Astrocyte (in vitro differentiated cells and primary cell): ENCODE results near the gene EXOC6. TPM values are rescaled to one million over a fixed set of nuclear protein-coding genes. Genes with fewer than 3 reads are reported as not detected.
"Not testable (repeated sequence)": the region's sequence is repeated elsewhere in the genome, so short reads cannot be mapped to it uniquely, and the experiment has no call there.

Source experiments
- DNase-seq: peaks from one replicate; pipeline ENCODE4 v3.0.0-alpha.2; 2010; ENCODE audit warnings: low read depth
- FAIRE-seq: peaks from 2 replicates; lab custom pipeline; 2011; peaks lifted over from hg19 to GRCh38; lab: Jason Lieb, UNC
- H2AFZ ChIP-seq: 2 replicates; pipeline ENCODE4 v1.6.0; 2012; ENCODE audit warnings: low read depth, low read length, inconsistent platforms
- H3K27ac ChIP-seq: 2 replicates; pipeline ENCODE4 v1.5.1; 2011; ENCODE audit warnings: low read depth, low read length, inconsistent platforms
- H3K27me3 ChIP-seq: 2 replicates; pipeline ENCODE4 v1.6.0; 2011; ENCODE audit warnings: low read length, inconsistent platforms; ENCODE audit not compliant: insufficient read depth
- H3K36me3 ChIP-seq: 2 replicates; pipeline ENCODE4 v1.5.1; 2011; ENCODE audit warnings: low read length, inconsistent platforms; ENCODE audit not compliant: insufficient read depth
- H3K4me1 ChIP-seq: 2 replicates; pipeline ENCODE4 v1.5.1; 2011; ENCODE audit warnings: low read length, inconsistent platforms; ENCODE audit not compliant: insufficient read depth
- H3K4me2 ChIP-seq: 2 replicates; pipeline ENCODE4 v1.6.0; 2012; ENCODE audit warnings: low read length, inconsistent platforms
- H3K4me3 ChIP-seq: 2 replicates; pipeline ENCODE4 v1.5.1; 2011; ENCODE audit warnings: low read depth, mild to moderate bottlenecking, low read length, inconsistent platforms; ENCODE audit not compliant: insufficient read depth
- H3K79me2 ChIP-seq: 2 replicates; pipeline ENCODE4 v1.6.0; 2012; ENCODE audit warnings: mild to moderate bottlenecking, low read length, inconsistent platforms; ENCODE audit not compliant: insufficient read depth
- H3K9ac ChIP-seq: 2 replicates; pipeline ENCODE4 v1.6.0; 2012; ENCODE audit warnings: mild to moderate bottlenecking, low read length, inconsistent platforms
- H3K9me3 ChIP-seq: 2 replicates; pipeline ENCODE4 v1.5.1; 2012; ENCODE audit warnings: low read depth, mild to moderate bottlenecking, low read length, inconsistent platforms; ENCODE audit not compliant: insufficient read depth
- H4K20me1 ChIP-seq: 2 replicates; pipeline ENCODE4 v1.6.0; 2012; ENCODE audit warnings: low read length, inconsistent platforms; ENCODE audit not compliant: insufficient read depth
- H3K27ac Mint-ChIP-seq: one replicate; pipeline ENCODE4 v1.8.0; 2021; ENCODE audit warnings: mild to moderate bottlenecking, mixed read lengths; ENCODE audit not compliant: unreplicated experiment
- H3K27me3 Mint-ChIP-seq: one replicate; pipeline ENCODE4 v1.8.0; 2021; ENCODE audit warnings: low read depth, mixed read lengths; ENCODE audit not compliant: unreplicated experiment
- H3K36me3 Mint-ChIP-seq: one replicate; pipeline ENCODE4 v1.8.0; 2021; ENCODE audit warnings: low read depth, mixed read lengths; ENCODE audit not compliant: unreplicated experiment
- H3K4me1 Mint-ChIP-seq: one replicate; pipeline ENCODE4 v1.8.0; 2021; ENCODE audit warnings: low read depth, mixed read lengths; ENCODE audit not compliant: unreplicated experiment
- H3K4me3 Mint-ChIP-seq: one replicate; pipeline ENCODE4 v1.8.0; 2021; ENCODE audit warnings: mild to moderate bottlenecking, moderate library complexity, mixed read lengths; ENCODE audit not compliant: unreplicated experiment
- H3K9me3 Mint-ChIP-seq: one replicate; pipeline ENCODE4 v1.8.0; 2021; ENCODE audit warnings: mild to moderate bottlenecking, mixed read lengths; ENCODE audit not compliant: unreplicated experiment
- EZH2 ChIP-seq: IDR thresholded peaks from 2 replicates; pipeline ENCODE4 v1.6.1; 2012; ENCODE audit warnings: mild to moderate bottlenecking, low read length, inconsistent platforms; ENCODE audit not compliant: insufficient read depth
- total RNA-seq: library from RNA; stranded (reverse); gene quantifications from 2 replicates; pipeline ENCODE4 v1.2.1, GENCODE V29; 2021
- TF ChIP-seq, protein P1 (sequence below): IDR thresholded peaks from 2 replicates; pipeline ENCODE4 v1.5.1; 2011; ENCODE audit warnings: low read depth, mild to moderate bottlenecking, inconsistent platforms, low read length, moderate library complexity; ENCODE audit not compliant: insufficient read depth

The EXOC6 gene
- total RNA-seq, 1 donor from 2014 or later: 4.9 TPM

DNA sequence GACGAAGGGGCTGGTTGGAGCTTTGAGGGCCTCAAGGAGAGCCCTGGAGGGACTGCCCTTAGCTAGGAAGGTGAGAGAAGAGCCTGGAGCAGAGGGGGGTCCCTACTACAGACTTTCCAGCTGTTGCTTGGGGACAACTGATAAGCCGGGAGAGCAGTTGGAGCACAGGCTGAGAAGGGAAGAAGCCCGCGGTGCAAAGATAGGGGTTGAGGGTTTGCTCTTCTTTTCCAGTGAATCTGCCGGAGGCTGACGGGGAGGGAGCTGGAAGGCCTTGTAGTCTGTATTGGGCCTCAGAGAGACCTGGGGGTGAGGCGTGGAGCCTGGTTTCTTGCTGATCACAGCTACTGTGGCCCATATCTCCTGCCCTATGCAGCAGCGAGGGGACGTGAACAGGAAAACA lies 249.1 kb downstream of the EXOC6 start:
- H3K36me3 Mint-ChIP-seq: no peaks in the 10 kb centered on the region
- Histone ChIP-seq H3K4me1 (no peaks in the 10 kb centered on the region), H3K4me3 (no peak overlapping the region), H3K9ac (no peak overlapping the region), H3K27ac (no peak overlapping the region), H3K36me3 (no peaks in the 10 kb centered on the region), H3K4me2 (no peak overlapping the region), H2AFZ (no peak overlapping the region), H3K27me3 (peaks cover 3% of the 10 kb centered on the region), H3K9me3 (no peaks in the 10 kb centered on the region), H3K79me2 (no peaks in the 10 kb centered on the region), H4K20me1 (no peaks in the 10 kb centered on the region)
- H3K4me1 Mint-ChIP-seq: no peaks in the 10 kb centered on the region
- no peak overlapping the region for H3K27ac Mint-ChIP-seq
- H3K9me3 Mint-ChIP-seq: peaks cover under 1% of the 10 kb centered on the region
- H3K27me3 Mint-ChIP-seq: peaks cover 12% of the 10 kb centered on the region
- TF ChIP-seq, protein P1, sequence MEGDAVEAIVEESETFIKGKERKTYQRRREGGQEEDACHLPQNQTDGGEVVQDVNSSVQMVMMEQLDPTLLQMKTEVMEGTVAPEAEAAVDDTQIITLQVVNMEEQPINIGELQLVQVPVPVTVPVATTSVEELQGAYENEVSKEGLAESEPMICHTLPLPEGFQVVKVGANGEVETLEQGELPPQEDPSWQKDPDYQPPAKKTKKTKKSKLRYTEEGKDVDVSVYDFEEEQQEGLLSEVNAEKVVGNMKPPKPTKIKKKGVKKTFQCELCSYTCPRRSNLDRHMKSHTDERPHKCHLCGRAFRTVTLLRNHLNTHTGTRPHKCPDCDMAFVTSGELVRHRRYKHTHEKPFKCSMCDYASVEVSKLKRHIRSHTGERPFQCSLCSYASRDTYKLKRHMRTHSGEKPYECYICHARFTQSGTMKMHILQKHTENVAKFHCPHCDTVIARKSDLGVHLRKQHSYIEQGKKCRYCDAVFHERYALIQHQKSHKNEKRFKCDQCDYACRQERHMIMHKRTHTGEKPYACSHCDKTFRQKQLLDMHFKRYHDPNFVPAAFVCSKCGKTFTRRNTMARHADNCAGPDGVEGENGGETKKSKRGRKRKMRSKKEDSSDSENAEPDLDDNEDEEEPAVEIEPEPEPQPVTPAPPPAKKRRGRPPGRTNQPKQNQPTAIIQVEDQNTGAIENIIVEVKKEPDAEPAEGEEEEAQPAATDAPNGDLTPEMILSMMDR: no peak
- no peak for TF ChIP-seq EZH2
- no peak overlapping the region for H3K4me3 Mint-ChIP-seq
- FAIRE-seq (no peak), DNase-seq (no peak)

DNA sequence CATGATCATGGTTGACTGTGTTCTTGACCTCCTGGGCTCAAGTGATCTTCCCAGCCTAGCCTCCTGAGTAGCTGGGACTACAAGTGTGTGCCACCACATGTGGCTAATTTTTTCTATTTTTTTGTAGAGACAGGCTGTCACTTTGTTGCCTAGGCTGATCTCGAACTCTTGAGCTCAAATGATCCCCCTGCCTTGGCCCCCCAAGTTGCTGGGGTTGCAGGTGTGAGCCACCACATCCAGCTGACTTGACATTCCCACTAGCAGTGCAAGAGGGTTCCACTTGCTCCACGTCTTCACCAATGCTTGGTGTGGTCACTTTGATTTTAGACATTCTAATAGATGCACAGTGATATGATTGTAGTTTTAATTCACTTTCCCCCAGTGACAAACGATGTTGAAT lies 250.5 kb downstream of the EXOC6 start:
- no peaks in the 10 kb centered on the region for H3K4me1 Mint-ChIP-seq
- Histone ChIP-seq H3K9me3 (no peaks in the 10 kb centered on the region), H3K79me2 (no peaks in the 10 kb centered on the region), H3K9ac (no peak overlapping the region), H3K27me3 (peaks cover 3% of the 10 kb centered on the region), H4K20me1 (no peaks in the 10 kb centered on the region), H2AFZ (no peak overlapping the region), H3K27ac (no peak overlapping the region), H3K4me3 (no peak overlapping the region), H3K36me3 (no peaks in the 10 kb centered on the region), H3K4me1 (no peaks in the 10 kb centered on the region), H3K4me2 (no peak overlapping the region)
- H3K36me3 Mint-ChIP-seq: no peaks in the 10 kb centered on the region
- H3K27me3 Mint-ChIP-seq: peaks cover 8% of the 10 kb centered on the region
- no peak for FAIRE-seq
- DNase-seq: no peak
- H3K9me3 Mint-ChIP-seq: peaks cover 3% of the 10 kb centered on the region
- no peak overlapping the region for H3K4me3 Mint-ChIP-seq
- no peak overlapping the region for H3K27ac Mint-ChIP-seq
- no peak for TF ChIP-seq EZH2
- TF ChIP-seq, protein P1: no peak

DNA sequence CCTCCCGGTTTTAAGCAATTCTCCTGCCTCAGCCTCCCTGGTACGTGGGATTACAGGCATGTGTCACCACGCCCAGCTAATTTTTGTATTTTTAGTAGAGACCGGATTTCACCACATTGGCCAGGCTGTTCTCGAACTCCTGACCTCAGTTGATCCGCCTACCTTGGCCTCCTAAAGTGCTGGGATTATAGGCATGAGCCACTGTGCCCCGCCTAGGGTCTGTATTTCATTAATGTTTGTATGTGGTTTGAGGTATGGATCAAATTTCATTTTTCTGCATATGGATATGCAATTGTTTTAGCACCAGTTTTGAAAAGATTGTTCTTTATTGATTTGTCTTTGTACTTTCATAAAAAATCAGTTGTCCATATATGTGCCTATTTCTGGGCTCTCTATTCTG lies 251.3 kb downstream of the EXOC6 start:
- Histone ChIP-seq H3K4me1 (no peaks in the 10 kb centered on the region), H4K20me1 (no peaks in the 10 kb centered on the region), H3K4me3 (no peak overlapping the region), H3K27ac (no peak overlapping the region), H3K9ac (no peak overlapping the region), H3K27me3 (peaks cover 3% of the 10 kb centered on the region), H3K36me3 (no peaks in the 10 kb centered on the region), H2AFZ (no peak overlapping the region), H3K4me2 (no peak overlapping the region), H3K79me2 (no peaks in the 10 kb centered on the region), H3K9me3 (no peaks in the 10 kb centered on the region)
- peaks cover 4% of the 10 kb centered on the region for H3K9me3 Mint-ChIP-seq
- FAIRE-seq (no peak), DNase-seq (no peak)
- TF ChIP-seq, protein P1: no peak
- no peak for TF ChIP-seq EZH2
- H3K27me3 Mint-ChIP-seq: peaks cover 7% of the 10 kb centered on the region
- no peak overlapping the region for H3K4me3 Mint-ChIP-seq
- H3K4me1 Mint-ChIP-seq: no peaks in the 10 kb centered on the region
- no peaks in the 10 kb centered on the region for H3K36me3 Mint-ChIP-seq
- no peak overlapping the region for H3K27ac Mint-ChIP-seq

DNA sequence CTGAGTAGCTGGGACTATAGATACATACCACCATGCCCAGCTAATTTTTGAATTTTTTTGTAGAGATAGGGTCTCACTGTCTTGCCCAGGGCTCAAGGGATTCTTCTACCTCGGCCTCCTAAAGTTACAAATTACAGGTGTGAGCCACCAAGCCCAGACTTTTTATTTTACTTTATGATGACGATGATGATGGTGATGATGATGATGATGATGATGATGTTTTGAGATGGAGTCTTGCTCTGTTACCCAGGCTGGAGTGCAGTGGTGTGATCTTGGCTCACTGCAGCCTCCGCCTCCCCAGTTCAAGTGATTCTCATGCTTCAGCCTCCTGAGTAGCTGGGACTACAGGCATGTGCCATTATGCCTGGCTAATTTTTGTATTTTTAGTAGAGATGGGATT lies 252.8 kb downstream of the EXOC6 start:
- not testable (repeated sequence) for H3K27ac Mint-ChIP-seq, H3K4me1 ChIP-seq, H3K4me1 Mint-ChIP-seq, H3K9ac ChIP-seq, FAIRE-seq, H3K9me3 Mint-ChIP-seq, H3K79me2 ChIP-seq, H3K4me3 ChIP-seq, DNase-seq, H3K4me2 ChIP-seq, H3K36me3 Mint-ChIP-seq, H3K36me3 ChIP-seq, H2AFZ ChIP-seq, H3K27me3 Mint-ChIP-seq, H3K27me3 ChIP-seq, H3K27ac ChIP-seq, H4K20me1 ChIP-seq, H3K4me3 Mint-ChIP-seq, H3K9me3 ChIP-seq
